ENCODE data around the gene GOT2.
"Not testable (repeated sequence)": the region's sequence is repeated elsewhere in the genome, so short reads cannot be mapped to it uniquely, and the experiment has no call there.

The GOT2 gene

GRCh38 chr16:58670946-58671583 lies 63.1 kb downstream of the GOT2 start:
- Histone ChIP-seq H3K9me3 (ENCODE audit: control insufficient read depth, low read depth, low read length) (no peaks in the 10 kb centered on the region), H3K27ac (ENCODE audit: low read length) (no peak overlapping the region), H3K9ac (ENCODE audit: low read length) (no peak overlapping the region), H3K4me1 (ENCODE audit: control insufficient read depth, low read depth, low read length) (no peaks in the 10 kb centered on the region), H3K36me3 (ENCODE audit: control insufficient read depth, low read depth, low read length) (peaks cover 21% of the 10 kb centered on the region), H3K27me3 (ENCODE audit: control insufficient read depth, insufficient read depth, low read length) (no peaks in the 10 kb centered on the region), H3K4me3 (ENCODE audit: low read length) (no peak overlapping the region)

GRCh38 chr16:58670177-58670576 lies 63.9 kb downstream of the GOT2 start:
- Histone ChIP-seq H3K9ac (ENCODE audit: low read length) (no peak overlapping the region), H3K36me3 (ENCODE audit: control insufficient read depth, low read depth, low read length) (peaks cover 15% of the 10 kb centered on the region), H3K27ac (ENCODE audit: low read length) (no peak overlapping the region), H3K4me1 (ENCODE audit: control insufficient read depth, low read depth, low read length) (no peaks in the 10 kb centered on the region), H3K9me3 (ENCODE audit: control insufficient read depth, low read depth, low read length) (no peaks in the 10 kb centered on the region), H3K4me3 (ENCODE audit: low read length) (no peak overlapping the region), H3K27me3 (ENCODE audit: control insufficient read depth, insufficient read depth, low read length) (no peaks in the 10 kb centered on the region)

- Histone ChIP-seq H3K36me3 (ENCODE audit: control insufficient read depth, low read depth, low read length) (peaks cover 9% of the 10 kb centered on the region), H3K27me3 (ENCODE audit: control insufficient read depth, insufficient read depth, low read length) (no peaks in the 10 kb centered on the region), H3K4me3 (ENCODE audit: low read length) (no peak overlapping the region), H3K9me3 (ENCODE audit: control insufficient read depth, low read depth, low read length) (no peaks in the 10 kb centered on the region), H3K27ac (ENCODE audit: low read length) (no peak overlapping the region), H3K4me1 (ENCODE audit: control insufficient read depth, low read depth, low read length) (no peaks in the 10 kb centered on the region), H3K9ac (ENCODE audit: low read length) (no peak overlapping the region)
Measured at GRCh38 chr16:58665200-58665599, 68.9 kb downstream of the GOT2 start.

- Histone ChIP-seq H3K36me3 (ENCODE audit: control insufficient read depth, low read depth, low read length) (no peaks in the 10 kb centered on the region), H3K9ac (ENCODE audit: low read length) (no peak overlapping the region), H3K4me3 (ENCODE audit: low read length) (no peak overlapping the region), H3K4me1 (ENCODE audit: control insufficient read depth, low read depth, low read length) (no peaks in the 10 kb centered on the region), H3K9me3 (ENCODE audit: control insufficient read depth, low read depth, low read length) (no peaks in the 10 kb centered on the region), H3K27me3 (ENCODE audit: control insufficient read depth, insufficient read depth, low read length) (no peaks in the 10 kb centered on the region), H3K27ac (ENCODE audit: low read length) (no peak overlapping the region)
Measured at GRCh38 chr16:58661199-58661830, 72.8 kb downstream of the GOT2 start.

- not testable (repeated sequence) for H3K4me1 ChIP-seq (ENCODE audit: control insufficient read depth, low read depth, low read length); H3K9ac ChIP-seq (ENCODE audit: low read length); H3K27ac ChIP-seq (ENCODE audit: low read length); H3K27me3 ChIP-seq (ENCODE audit: control insufficient read depth, insufficient read depth, low read length); H3K4me3 ChIP-seq (ENCODE audit: low read length); H3K36me3 ChIP-seq (ENCODE audit: control insufficient read depth, low read depth, low read length); H3K9me3 ChIP-seq (ENCODE audit: control insufficient read depth, low read depth, low read length)
Measured at GRCh38 chr16:58659911-58660310, 74.2 kb downstream of the GOT2 start.

GRCh38 chr16:58658796-58659211 lies 75.3 kb downstream of the GOT2 start:
- no peak overlapping the region for H3K27ac ChIP-seq (ENCODE audit: low read length)

More at GRCh38 chr16:58658796-58659211, 75.3 kb downstream of the GOT2 start:
- H3K4me1 ChIP-seq (ENCODE audit: control insufficient read depth, low read depth, low read length), result no peaks in the 10 kb centered on the region
- no peak overlapping the region for H3K4me3 ChIP-seq (ENCODE audit: low read length)
- no peaks in the 10 kb centered on the region for H3K36me3 ChIP-seq (ENCODE audit: control insufficient read depth, low read depth, low read length)
- H3K9ac ChIP-seq (ENCODE audit: low read length), result no peak overlapping the region
- H3K9me3 ChIP-seq (ENCODE audit: control insufficient read depth, low read depth, low read length), result no peaks in the 10 kb centered on the region
- H3K27me3 ChIP-seq (ENCODE audit: control insufficient read depth, insufficient read depth, low read length), result no peaks in the 10 kb centered on the region

Measured in iPS-18a (cell line).